ENCODE data around the gene CCDC117.
"Not testable (repeated sequence)": the region's sequence is repeated elsewhere in the genome, so short reads cannot be mapped to it uniquely, and the experiment has no call there.

Gene CCDC117

GRCh38 chr22:28800308-28801041 is 28.0 kb downstream of the CCDC117 start, which contains the start of gene XBP1:
Gene XBP1, minus strand, starts transcription at chr22:28800569.
- Histone ChIP-seq H2AFZ (ENCODE audit: low read length) (0 out of 2 replicates have a peak within 1 kb of the TSS, but pooled peaks have one; percentile 3), H3K79me2 (ENCODE audit: insufficient read depth, low read length) (peaks cover 91% of the 10 kb centered on the region), H3K9ac (ENCODE audit: low read depth, low read length, poor library complexity, severe bottlenecking) (peak within 1 kb of the TSS; percentile 99), H3K27me3 (ENCODE audit: insufficient read depth, low read length, poor library complexity, severe bottlenecking) (peaks cover 15% of the 10 kb centered on the region), H3K4me1 (ENCODE audit: insufficient read depth, low read length, poor library complexity, severe bottlenecking) (peaks cover 44% of the 10 kb centered on the region), H3F3A (ENCODE audit: low read depth) (peaks cover 10% of the 10 kb centered on the region; the same call in 1 of the 2 replicates), H4K20me1 (ENCODE audit: insufficient read depth, low read length, poor library complexity, severe bottlenecking) (peaks cover 42% of the 10 kb centered on the region), H3K9me3 (ENCODE audit: insufficient read depth, low read depth, low read length) (no peaks in the 10 kb centered on the region), H3K36me3 (ENCODE audit: insufficient read depth, low read length) (peaks cover 32% of the 10 kb centered on the region), H3K4me3 (ENCODE audit: low read length, poor library complexity, severe bottlenecking) (peak within 1 kb of the TSS; percentile 99), H3K4me2 (ENCODE audit: low read depth, low read length, poor library complexity, severe bottlenecking) (peak within 1 kb of the TSS; percentile 100), H3K9me2 (replicated peaks; ENCODE audit: low read depth, low read length) (no peaks in the 10 kb centered on the region)
- TF ChIP-seq, protein P1, sequence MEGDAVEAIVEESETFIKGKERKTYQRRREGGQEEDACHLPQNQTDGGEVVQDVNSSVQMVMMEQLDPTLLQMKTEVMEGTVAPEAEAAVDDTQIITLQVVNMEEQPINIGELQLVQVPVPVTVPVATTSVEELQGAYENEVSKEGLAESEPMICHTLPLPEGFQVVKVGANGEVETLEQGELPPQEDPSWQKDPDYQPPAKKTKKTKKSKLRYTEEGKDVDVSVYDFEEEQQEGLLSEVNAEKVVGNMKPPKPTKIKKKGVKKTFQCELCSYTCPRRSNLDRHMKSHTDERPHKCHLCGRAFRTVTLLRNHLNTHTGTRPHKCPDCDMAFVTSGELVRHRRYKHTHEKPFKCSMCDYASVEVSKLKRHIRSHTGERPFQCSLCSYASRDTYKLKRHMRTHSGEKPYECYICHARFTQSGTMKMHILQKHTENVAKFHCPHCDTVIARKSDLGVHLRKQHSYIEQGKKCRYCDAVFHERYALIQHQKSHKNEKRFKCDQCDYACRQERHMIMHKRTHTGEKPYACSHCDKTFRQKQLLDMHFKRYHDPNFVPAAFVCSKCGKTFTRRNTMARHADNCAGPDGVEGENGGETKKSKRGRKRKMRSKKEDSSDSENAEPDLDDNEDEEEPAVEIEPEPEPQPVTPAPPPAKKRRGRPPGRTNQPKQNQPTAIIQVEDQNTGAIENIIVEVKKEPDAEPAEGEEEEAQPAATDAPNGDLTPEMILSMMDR (conservative IDR thresholded peaks at IDR 0.05; ENCODE audit: low read length), result no peak
- TF ChIP-seq EZH2phosphoT487 (IDR thresholded peaks at IDR 0.05; ENCODE audit: borderline replicate concordance), result no peak

DNA sequence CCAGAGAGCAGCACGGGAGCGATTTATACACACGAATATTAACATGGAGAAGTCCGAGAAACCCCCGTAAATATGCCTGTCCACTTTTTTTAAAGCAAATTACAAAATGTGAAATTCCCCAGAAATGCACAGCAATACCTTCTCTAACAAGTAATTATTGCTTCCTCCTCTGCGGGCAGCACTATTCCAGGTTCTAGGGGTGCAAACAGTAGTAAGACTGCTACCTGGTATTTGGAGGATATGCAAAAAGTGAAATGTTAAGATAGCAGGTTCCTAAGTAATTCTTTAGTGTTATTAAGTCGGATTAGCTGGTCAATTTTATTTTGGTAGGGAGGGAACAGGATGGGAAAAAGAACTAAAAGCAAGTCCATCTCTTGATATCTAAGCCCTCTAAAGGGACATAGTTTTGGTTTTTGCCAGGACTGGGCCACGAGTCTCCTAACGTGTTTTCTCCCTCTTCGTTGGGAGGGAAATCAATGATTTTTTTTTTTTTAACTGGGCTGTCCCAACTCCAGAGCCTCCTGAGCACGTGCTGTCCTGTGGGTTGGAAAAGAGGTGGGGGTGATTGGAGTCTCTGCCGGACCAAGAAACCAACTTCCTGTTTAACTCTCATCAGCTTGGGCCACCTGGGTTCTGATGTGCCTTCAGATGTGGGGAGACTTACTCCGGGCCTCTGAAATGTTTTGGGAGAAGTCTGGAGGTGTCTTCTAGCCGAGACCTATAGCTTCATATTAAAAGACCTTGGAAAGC is 29.5 kb downstream of the CCDC117 start:
- Histone ChIP-seq H3K27me3 (ENCODE audit: insufficient read depth, low read length, poor library complexity, severe bottlenecking) (peaks cover 15% of the 10 kb centered on the region), H3K4me3 (ENCODE audit: low read length, poor library complexity, severe bottlenecking) (peak overlapping the region; percentile 99), H3K79me2 (ENCODE audit: insufficient read depth, low read length) (peaks cover 75% of the 10 kb centered on the region), H3K9ac (ENCODE audit: low read depth, low read length, poor library complexity, severe bottlenecking) (peak overlapping the region; percentile 99), H2AFZ (ENCODE audit: low read length) (no peak overlapping the region), H3K4me1 (ENCODE audit: insufficient read depth, low read length, poor library complexity, severe bottlenecking) (peaks cover 28% of the 10 kb centered on the region), H3K4me2 (ENCODE audit: low read depth, low read length, poor library complexity, severe bottlenecking) (peak overlapping the region; percentile 100), H3K9me2 (replicated peaks; ENCODE audit: low read depth, low read length) (no peaks in the 10 kb centered on the region), H3K9me3 (ENCODE audit: insufficient read depth, low read depth, low read length) (no peaks in the 10 kb centered on the region), H3K36me3 (ENCODE audit: insufficient read depth, low read length) (peaks cover 16% of the 10 kb centered on the region), H4K20me1 (ENCODE audit: insufficient read depth, low read length, poor library complexity, severe bottlenecking) (peaks cover 26% of the 10 kb centered on the region), H3F3A (ENCODE audit: low read depth) (no peaks in the 10 kb centered on the region)
- TF ChIP-seq, protein P1 (conservative IDR thresholded peaks at IDR 0.05; ENCODE audit: low read length), result no peak
- TF ChIP-seq EZH2phosphoT487 (IDR thresholded peaks at IDR 0.05; ENCODE audit: borderline replicate concordance), result no peak

- Histone ChIP-seq H3K9me3 (ENCODE audit: insufficient read depth, low read depth, low read length) (no peaks in the 10 kb centered on the region), H3K27me3 (ENCODE audit: insufficient read depth, low read length, poor library complexity, severe bottlenecking) (peaks cover 15% of the 10 kb centered on the region), H2AFZ (ENCODE audit: low read length) (no peak overlapping the region), H4K20me1 (ENCODE audit: insufficient read depth, low read length, poor library complexity, severe bottlenecking) (peaks cover 21% of the 10 kb centered on the region), H3K4me2 (ENCODE audit: low read depth, low read length, poor library complexity, severe bottlenecking) (peak overlapping the region; percentile 100), H3K36me3 (ENCODE audit: insufficient read depth, low read length) (peaks cover 11% of the 10 kb centered on the region), H3K9ac (ENCODE audit: low read depth, low read length, poor library complexity, severe bottlenecking) (peak overlapping the region; percentile 99), H3K79me2 (ENCODE audit: insufficient read depth, low read length) (peaks cover 70% of the 10 kb centered on the region), H3F3A (ENCODE audit: low read depth) (no peaks in the 10 kb centered on the region), H3K4me3 (ENCODE audit: low read length, poor library complexity, severe bottlenecking) (peak overlapping the region; percentile 99), H3K4me1 (ENCODE audit: insufficient read depth, low read length, poor library complexity, severe bottlenecking) (peaks cover 25% of the 10 kb centered on the region), H3K9me2 (replicated peaks; ENCODE audit: low read depth, low read length) (no peaks in the 10 kb centered on the region)
- no peak for TF ChIP-seq EZH2phosphoT487 (IDR thresholded peaks at IDR 0.05; ENCODE audit: borderline replicate concordance)
- TF ChIP-seq, protein P1 (conservative IDR thresholded peaks at IDR 0.05; ENCODE audit: low read length), result peak; percentile 54
These were observed 30.2 kb downstream of the CCDC117 start for GRCh38 chr22:28802595-28803123.

DNA sequence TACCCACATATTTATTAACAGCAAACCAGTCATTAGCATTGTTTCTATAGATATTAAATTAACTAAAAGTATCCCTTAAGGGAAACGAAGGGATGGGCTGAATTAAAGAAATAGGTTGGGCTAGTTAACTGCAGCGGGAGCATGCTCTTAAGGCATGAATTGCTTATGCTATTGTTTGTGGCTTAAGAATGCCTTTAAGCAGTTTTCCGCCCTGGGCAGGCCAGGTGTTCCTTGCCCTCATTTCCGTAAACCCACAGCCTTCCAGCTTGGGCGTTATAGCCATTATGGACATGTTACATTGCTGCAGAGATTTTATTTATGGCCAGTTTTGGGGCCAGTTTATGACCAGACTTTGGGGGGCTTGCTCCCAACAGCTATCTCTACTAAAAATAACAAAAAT is 32.9 kb downstream of the CCDC117 start:
- not testable (repeated sequence) for H3K36me3 ChIP-seq (ENCODE audit: insufficient read depth, low read length); H3K9me3 ChIP-seq (ENCODE audit: insufficient read depth, low read depth, low read length); H2AFZ ChIP-seq (ENCODE audit: low read length); H3K4me2 ChIP-seq (ENCODE audit: low read depth, low read length, poor library complexity, severe bottlenecking); H3K9ac ChIP-seq (ENCODE audit: low read depth, low read length, poor library complexity, severe bottlenecking); H3K4me3 ChIP-seq (ENCODE audit: low read length, poor library complexity, severe bottlenecking); H3F3A ChIP-seq (ENCODE audit: low read depth); H3K27me3 ChIP-seq (ENCODE audit: insufficient read depth, low read length, poor library complexity, severe bottlenecking); H4K20me1 ChIP-seq (ENCODE audit: insufficient read depth, low read length, poor library complexity, severe bottlenecking); H3K9me2 ChIP-seq (replicated peaks; ENCODE audit: low read depth, low read length)
- H3K79me2 ChIP-seq (ENCODE audit: insufficient read depth, low read length), result peaks cover 64% of the 10 kb centered on the region
- H3K4me1 ChIP-seq (ENCODE audit: insufficient read depth, low read length, poor library complexity, severe bottlenecking), result peaks cover 46% of the 10 kb centered on the region
